GM21737 (cell line): ENCODE results near the gene MSANTD2.

Experiments used
- ATAC-seq: cut with Tn5 transposase; IDR thresholded peaks from one replicate; pipeline ENCODE4 v1.9.1; 2021; ENCODE audit warnings: mild to moderate bottlenecking, moderate library complexity; ENCODE audit not compliant: unreplicated experiment

MSANTD2 gene

GRCh38 chr11:124821995-124822730 is 22.0 kb upstream of the MSANTD2 start:
- no peak for ATAC-seq

- ATAC-seq: no peak
These were observed 16.8 kb upstream of the MSANTD2 start for GRCh38 chr11:124817036-124817435.

GRCh38 chr11:124814739-124815138 is 14.5 kb upstream of the MSANTD2 start:
- no peak for ATAC-seq

DNA sequence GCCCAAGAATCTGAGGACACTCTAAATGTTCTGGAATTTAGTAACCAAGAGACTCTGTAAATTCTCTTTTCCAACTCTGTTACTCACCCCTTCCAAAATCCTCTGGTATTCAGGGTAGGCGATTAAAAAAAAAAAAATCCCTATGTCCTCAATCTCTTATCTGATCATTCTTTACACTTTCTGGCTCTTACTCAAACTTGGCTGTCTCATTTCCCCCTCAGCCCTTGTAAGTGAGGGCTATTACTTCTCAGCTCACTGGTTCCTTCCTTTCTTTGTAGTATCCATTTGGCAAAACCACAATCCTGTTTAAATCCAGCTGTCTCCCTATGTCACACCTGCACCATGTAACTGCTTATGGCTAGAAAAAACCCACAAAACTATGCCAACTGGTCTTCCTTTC is 12.7 kb upstream of the MSANTD2 start:
- ATAC-seq: no peak

GRCh38 chr11:124811399-124812125 is 11.4 kb upstream of the MSANTD2 start:
- ATAC-seq: no peak

DNA sequence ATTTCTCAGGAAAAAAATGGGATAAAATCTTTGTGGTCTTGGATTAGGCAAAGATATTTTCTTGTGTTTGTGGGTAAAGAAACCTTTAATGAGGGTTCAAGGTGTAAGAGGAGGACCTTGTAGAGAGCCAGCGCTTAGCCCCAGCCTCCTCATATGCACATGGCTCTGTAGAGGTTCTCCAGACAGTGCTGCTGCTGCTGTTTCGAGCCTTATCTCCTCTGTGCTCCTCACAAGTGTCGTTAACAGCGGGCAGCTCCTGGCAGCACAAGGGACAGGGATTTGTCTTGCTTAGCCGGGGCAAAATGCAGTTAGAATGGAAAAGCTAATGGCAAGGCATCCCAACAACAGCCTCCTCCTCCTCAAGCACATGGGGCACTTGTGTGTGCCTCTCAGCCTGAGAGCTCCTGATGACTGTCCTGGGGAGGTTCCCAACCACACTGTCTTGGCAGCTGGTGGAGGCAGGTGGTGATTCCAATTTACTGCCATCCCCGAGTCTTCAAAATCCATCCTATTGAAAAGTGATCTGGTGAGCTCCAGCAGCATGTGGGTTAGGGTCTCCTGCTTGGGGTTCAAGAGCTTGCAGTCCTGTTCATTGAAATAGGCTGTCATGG is 7.6 kb upstream of the MSANTD2 start:
- ATAC-seq: no peak

- ATAC-seq: no peak
These were observed 7.0 kb upstream of the MSANTD2 start for GRCh38 chr11:124807201-124807600.

DNA sequence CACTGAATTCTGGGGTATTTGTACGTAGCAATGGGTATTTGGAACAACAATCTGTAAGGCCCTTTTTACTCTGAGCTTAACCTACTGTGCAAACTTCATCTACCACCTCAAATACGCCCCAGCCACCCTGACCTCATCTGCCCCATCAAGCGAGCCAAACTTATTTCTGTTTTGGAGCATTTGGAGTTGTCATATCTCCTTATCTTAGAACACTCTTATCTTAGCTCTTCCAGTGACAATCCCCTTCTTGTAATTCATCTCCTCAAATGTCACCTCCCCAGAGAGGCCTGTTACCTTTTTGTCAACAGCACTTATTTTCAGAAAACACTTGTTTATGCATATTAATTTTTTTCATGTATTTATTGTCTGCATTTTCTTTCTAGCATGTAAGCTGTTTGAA is 4.7 kb upstream of the MSANTD2 start:
- no peak for ATAC-seq

- ATAC-seq: no peak
These were observed 1.6 kb upstream of the MSANTD2 start for GRCh38 chr11:124801636-124802312.

- no peak for ATAC-seq
These were observed 808 bp upstream of the MSANTD2 start for GRCh38 chr11:124801014-124801413.

DNA sequence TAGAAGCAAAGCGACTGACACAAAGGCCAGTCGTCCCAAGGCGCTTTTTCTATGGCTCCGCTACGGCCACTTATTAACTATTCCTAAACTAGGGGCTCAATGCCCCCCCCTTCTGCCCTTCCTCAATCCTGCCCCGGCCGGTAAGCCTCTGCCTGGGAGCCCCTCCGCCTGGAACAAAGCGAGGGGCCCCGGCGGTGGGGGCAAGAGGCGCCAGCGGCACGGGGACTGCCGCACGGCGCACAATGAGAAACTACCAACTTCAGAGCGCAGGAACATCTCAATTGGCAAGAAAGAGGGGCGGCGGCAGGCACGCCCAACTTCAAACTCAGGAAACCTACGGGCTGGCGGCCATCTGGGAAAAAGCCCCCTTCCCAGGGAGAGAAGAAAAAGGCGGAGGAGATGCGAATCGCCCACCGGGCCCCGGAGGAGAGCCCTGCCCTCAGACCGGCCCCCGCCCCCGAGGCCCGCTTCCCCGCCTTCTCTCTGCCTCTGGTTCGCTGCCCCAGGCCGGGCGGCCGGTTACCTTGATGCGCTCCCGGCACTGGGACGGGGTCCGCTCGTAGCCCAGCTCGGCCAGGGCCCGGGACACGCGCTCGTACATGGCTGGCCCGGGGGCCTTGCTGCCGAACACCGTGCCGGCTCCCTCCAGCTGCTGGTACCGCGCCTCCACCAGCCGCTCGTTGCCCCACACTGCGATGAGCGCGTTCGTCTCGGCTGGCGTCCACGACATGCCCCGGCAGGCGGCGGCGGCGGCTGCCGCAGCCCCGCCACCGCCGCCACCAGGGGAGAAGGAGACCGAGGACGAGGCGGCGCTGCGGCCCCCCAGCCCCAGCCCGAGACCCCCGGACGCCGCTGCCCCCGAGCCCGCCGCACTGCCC is 619 bp downstream of the MSANTD2 start:
- peak; percentile 31 for ATAC-seq

DNA sequence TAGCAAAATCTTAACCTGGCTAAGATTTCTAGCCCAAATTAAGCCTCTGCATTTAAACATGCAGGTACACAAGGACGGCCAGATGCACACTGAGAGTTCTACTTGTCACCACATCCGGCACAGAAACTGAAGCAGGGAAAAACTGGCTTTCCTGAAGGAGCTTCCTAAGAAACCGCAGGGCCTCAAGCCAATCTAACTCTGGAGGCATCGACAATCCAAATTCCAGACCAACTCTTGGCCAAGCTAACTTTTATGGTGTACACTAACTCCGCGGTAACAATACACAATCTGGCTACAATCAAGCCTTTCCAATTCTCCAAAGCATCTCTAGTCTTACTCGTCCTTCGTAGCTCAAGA is 1.2 kb downstream of the MSANTD2 start:
- ATAC-seq: peak; percentile 16

DNA sequence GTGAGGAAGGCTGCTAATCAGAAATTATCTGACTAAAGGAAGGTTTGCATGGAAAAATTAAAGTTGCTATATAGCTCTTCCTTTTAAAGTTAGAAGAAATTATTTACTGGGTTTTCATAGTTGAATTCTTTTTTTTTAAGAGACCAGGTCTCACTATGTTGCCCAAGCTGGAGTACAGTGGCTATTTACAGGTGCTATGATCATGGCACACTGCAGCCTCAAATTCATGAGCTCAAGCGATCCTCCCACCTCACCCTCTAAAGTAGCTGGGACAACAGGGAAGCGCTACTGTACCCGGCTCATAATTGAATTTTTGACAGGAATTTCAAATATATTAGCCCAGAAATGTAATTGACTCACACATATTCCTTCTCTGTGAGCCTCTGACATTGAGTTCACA is 3.9 kb downstream of the MSANTD2 start:
- no peak for ATAC-seq

GRCh38 chr11:124793466-124794278 is 6.5 kb downstream of the MSANTD2 start:
- ATAC-seq: no peak

DNA sequence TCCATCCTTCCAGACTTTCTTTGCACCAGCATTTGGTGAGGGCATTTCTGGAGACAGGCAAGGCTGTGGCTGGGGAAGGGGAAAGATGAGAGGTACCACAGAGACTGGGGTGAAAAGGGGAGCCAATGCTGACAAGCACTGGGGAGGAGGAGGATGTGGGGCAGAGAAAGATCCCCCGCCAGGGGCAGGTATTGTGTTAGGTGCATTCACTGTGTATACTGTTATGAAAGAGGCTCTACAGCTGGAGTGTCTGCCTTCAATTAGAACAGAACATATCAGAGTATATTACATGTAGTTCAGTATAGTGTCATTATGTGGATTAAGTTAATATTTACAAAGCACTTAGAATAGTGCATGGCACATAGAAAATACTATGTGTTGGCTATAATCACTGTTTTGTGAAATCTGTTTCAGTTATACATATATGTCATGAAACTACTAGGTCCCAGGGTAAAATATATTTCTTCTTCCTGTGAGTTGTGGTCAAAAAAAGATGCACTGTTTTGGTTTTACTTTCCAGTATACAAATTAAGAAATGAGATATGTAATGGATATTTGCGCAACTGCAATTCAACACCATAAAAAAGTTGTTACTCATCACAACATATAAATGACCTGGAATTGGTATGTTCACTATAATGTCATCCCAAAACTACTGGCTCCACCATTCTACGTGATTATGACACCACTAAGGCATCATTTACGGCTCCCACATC is 8.4 kb downstream of the MSANTD2 start:
- peak; percentile 72 for ATAC-seq

DNA sequence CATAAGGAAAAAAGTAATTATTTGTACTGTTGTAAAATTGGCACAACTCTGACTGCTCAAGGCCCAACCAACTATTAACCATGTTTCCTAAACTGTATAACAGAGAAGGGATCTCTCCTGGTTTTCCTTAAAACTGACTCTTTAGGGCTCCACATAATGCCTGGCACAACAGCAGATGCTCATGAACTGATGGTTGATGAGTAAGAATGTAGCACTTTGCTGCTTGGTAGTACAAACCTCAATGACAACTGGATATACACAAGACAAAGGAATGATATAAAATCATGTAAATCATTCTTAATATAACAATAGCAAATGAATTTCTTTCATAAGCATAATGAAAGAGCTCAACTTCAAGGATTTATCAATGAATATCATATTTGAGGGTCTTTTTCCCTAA is 11.7 kb downstream of the MSANTD2 start:
- ATAC-seq: no peak

GRCh38 chr11:124784051-124784450 is 16.2 kb downstream of the MSANTD2 start:
- no peak for ATAC-seq

GRCh38 chr11:124783002-124783401 is 17.2 kb downstream of the MSANTD2 start:
- ATAC-seq: no peak

- ATAC-seq: no peak
These were observed 20.6 kb downstream of the MSANTD2 start for GRCh38 chr11:124779568-124779967.
